Measurements from ENCODE around the gene SLC12A5.

The SLC12A5 gene

GRCh38 chr20:46104262-46104661 is 75.2 kb downstream of the SLC12A5 start:
- Histone ChIP-seq H3K4me3 (ENCODE audit: low read length) (no peak overlapping the region), H3K9me3 (ENCODE audit: insufficient read depth, low read depth, low read length) (no peaks in the 10 kb centered on the region; the same call in 1 of the 2 replicates), H3K27me3 (ENCODE audit: insufficient read depth, low read length) (peaks cover 25% of the 10 kb centered on the region), H3K9ac (ENCODE audit: low read depth, low read length) (no peak overlapping the region), H3K36me3 (ENCODE audit: insufficient read depth, low read depth, low read length) (no peaks in the 10 kb centered on the region), H3K4me1 (ENCODE audit: insufficient read depth, low read length) (no peaks in the 10 kb centered on the region), H3K27ac (ENCODE audit: low read length) (no peak overlapping the region)

- Histone ChIP-seq H3K27me3 (ENCODE audit: insufficient read depth, low read length) (peaks cover 21% of the 10 kb centered on the region), H3K9ac (ENCODE audit: low read depth, low read length) (no peak overlapping the region), H3K9me3 (ENCODE audit: insufficient read depth, low read depth, low read length) (no peaks in the 10 kb centered on the region; the same call in 1 of the 2 replicates), H3K36me3 (ENCODE audit: insufficient read depth, low read depth, low read length) (no peaks in the 10 kb centered on the region), H3K4me1 (ENCODE audit: insufficient read depth, low read length) (no peaks in the 10 kb centered on the region), H3K27ac (ENCODE audit: low read length) (no peak overlapping the region), H3K4me3 (ENCODE audit: low read length) (no peak overlapping the region)
These were observed 78.0 kb downstream of the SLC12A5 start for GRCh38 chr20:46107061-46107460.

DNA sequence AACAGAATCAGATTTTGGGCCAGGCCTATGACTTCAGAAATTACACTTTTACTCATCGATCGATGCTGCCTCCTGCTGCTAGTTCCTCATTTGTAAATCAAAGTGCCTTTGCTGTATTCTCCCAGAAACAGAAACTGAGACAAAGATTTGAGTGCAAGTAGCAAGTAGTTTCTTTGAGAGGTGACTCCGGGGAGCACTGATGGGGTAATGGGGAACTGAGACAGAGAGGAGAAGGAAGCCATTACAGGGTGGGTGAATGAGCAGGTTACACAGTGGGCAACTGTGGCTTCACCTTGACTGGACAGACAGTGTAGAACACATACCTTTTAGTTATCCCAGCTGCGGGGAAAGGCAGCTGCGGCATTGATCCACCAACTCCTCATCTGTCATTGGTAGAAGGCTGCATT is 79.4 kb downstream of the SLC12A5 start:
- peaks cover 19% of the 10 kb centered on the region for H3K27me3 ChIP-seq (ENCODE audit: insufficient read depth, low read length)
- H3K9ac ChIP-seq (ENCODE audit: low read depth, low read length), result no peak overlapping the region
- H3K36me3 ChIP-seq (ENCODE audit: insufficient read depth, low read depth, low read length), result no peaks in the 10 kb centered on the region
- H3K9me3 ChIP-seq (ENCODE audit: insufficient read depth, low read depth, low read length), result no peaks in the 10 kb centered on the region
- H3K4me3 ChIP-seq (ENCODE audit: low read length), result no peak overlapping the region
- H3K4me1 ChIP-seq (ENCODE audit: insufficient read depth, low read length), result no peaks in the 10 kb centered on the region
- H3K27ac ChIP-seq (ENCODE audit: low read length), result no peak overlapping the region

GRCh38 chr20:46108976-46109375 is 80.0 kb downstream of the SLC12A5 start:
- Histone ChIP-seq H3K4me1 (ENCODE audit: insufficient read depth, low read length) (no peaks in the 10 kb centered on the region), H3K27me3 (ENCODE audit: insufficient read depth, low read length) (peaks cover 24% of the 10 kb centered on the region), H3K27ac (ENCODE audit: low read length) (no peak overlapping the region), H3K9me3 (ENCODE audit: insufficient read depth, low read depth, low read length) (no peaks in the 10 kb centered on the region), H3K4me3 (ENCODE audit: low read length) (no peak overlapping the region), H3K9ac (ENCODE audit: low read depth, low read length) (no peak overlapping the region), H3K36me3 (ENCODE audit: insufficient read depth, low read depth, low read length) (no peaks in the 10 kb centered on the region)

Data from iPS-20b (cell line).